GM19023 (cell line): ENCODE data around the gene TOP2A.
"Not testable (repeated sequence)": the region's sequence is repeated elsewhere in the genome, so short reads cannot be mapped to it uniquely, and the experiment has no call there.

ENCODE experiments used
- ATAC-seq: cut with Tn5 transposase; IDR thresholded peaks from one replicate; pipeline ENCODE4 v1.9.1; 2021; ENCODE audit warnings: mild to moderate bottlenecking, moderate library complexity; ENCODE audit not compliant: unreplicated experiment

Gene TOP2A

GRCh38 chr17:40382251-40382650, 35.4 kb downstream of the TOP2A start:
- no peak for ATAC-seq

DNA sequence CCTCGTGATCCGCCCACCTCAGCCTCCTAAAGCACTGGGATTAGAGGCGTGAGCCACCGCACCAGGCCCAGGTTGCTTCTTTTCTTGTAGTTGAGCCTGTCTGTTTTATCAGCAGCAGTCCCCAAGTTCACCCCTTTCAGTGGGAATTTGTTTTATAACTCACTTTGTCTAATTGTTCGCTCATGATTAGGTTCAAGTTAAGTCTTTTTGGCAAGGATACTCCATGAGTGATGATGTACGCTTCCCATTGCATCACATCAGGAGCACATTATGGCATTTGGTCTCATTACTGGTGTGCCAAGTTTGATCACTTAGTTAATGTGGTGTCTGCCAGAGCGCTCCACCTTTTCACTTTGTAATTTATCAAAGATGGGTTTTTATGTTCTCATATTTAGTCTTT, 38.7 kb downstream of the TOP2A start:
- no peak for ATAC-seq

GRCh38 chr17:40377832-40378231, 39.9 kb downstream of the TOP2A start:
- no peak for ATAC-seq

GRCh38 chr17:40376541-40376940, 41.2 kb downstream of the TOP2A start:
- ATAC-seq: not testable (repeated sequence)

- not testable (repeated sequence) for ATAC-seq
Measured at GRCh38 chr17:40375786-40376185, 41.9 kb downstream of the TOP2A start.

DNA sequence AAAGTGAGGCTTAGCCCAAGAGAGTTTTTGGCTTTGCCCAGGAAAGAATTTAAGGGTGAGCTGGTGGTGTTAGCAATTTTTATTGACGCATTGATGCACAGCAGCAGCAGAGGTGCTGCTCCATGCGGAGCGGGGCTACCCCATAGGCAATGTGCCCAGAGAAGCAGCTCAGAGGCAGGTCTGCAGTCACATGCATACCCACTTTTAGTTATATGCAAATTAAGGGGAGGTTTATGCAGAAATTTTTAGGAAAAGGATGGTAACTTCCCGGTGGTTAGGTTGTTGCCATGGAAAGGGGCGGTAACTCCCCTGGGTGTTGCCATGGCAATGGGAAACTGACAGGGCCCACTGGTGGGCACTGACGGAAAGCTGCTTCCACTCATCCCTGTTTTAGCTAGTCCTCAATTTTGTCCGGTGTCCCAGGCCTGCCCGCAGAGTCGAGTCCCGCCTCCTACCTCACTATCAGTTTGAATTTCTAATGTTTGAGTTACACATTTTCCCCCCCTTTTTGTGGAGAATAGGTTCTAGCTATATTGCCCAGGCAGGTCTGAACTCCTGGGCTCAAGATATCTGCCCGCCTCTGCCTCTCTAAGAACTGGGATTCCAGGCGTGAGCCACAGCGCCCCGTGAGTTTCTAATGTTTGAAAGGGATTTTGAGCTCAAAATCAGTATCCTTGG, 42.7 kb downstream of the TOP2A start:
- no peak for ATAC-seq

GRCh38 chr17:40373999-40374398, 43.7 kb downstream of the TOP2A start:
- no peak for ATAC-seq

- no peak for ATAC-seq
Measured at GRCh38 chr17:40373324-40373723, 44.4 kb downstream of the TOP2A start.

DNA sequence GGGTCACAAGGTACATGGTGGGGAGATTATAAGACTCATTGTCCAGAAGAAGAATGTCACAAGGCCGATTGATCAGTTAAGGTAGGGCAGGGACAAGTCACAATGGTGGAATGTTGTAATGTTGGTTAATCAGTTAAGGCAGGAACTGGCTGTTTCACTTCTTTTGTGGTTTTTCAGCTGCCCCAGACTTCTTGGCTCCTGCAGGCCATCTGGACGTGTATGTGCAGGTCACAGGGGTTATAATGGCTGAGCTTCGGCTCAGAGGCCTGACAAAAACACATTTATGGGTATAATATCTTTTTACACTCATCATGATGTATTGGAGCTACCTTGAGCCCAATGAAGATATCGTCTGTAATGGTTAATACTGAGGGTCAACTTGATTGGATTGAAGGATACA, 45.1 kb downstream of the TOP2A start:
- not testable (repeated sequence) for ATAC-seq

DNA sequence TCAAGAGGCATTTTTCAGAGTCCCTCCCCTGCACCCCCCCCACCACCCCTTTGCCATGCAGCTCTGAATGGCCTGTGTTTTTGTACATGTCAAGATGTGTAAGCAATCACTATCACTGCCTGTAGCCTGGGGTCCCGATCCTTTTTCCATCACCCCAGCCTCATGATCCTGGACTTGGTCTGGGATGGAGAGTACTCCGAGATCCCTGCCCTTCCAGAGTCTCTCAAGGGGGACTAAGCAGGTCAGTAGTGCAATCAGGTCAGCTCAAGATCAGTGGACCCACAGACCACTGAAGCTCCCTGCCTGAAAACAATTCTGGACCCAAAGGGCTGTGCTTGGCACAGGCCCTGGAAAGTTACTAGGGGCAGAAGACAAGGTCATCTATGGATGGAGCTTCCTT, 45.7 kb downstream of the TOP2A start:
- no peak for ATAC-seq

GRCh38 chr17:40371261-40371929, 46.3 kb downstream of the TOP2A start:
- ATAC-seq: no peak

DNA sequence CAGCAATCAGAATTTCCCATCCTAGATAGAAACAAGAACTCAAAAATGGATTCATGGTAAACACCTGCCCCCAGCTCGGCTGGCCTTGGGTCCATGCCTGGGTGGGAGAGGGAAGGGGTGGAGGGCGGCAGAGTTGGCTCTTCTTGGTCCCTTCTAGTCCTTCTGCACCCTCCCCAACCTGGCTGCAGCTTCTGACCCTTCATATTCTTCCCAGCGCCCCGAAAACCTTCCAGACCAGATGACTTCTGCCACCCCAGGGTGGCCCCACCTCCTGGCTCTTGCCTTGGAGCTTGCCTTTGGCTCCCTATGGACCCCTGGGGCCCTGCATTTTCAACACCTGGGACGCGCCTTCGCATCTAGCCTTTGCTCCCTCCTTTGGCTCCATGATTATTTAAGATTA, 47.8 kb downstream of the TOP2A start:
- ATAC-seq: no peak

GRCh38 chr17:40367728-40368127, 50.0 kb downstream of the TOP2A start:
- not testable (repeated sequence) for ATAC-seq

- no peak for ATAC-seq
Measured at GRCh38 chr17:40366861-40367518, 50.7 kb downstream of the TOP2A start.

GRCh38 chr17:40366076-40366860, 51.4 kb downstream of the TOP2A start:
- no peak for ATAC-seq

- ATAC-seq: no peak
Measured at GRCh38 chr17:40364906-40365305, 52.8 kb downstream of the TOP2A start.

DNA sequence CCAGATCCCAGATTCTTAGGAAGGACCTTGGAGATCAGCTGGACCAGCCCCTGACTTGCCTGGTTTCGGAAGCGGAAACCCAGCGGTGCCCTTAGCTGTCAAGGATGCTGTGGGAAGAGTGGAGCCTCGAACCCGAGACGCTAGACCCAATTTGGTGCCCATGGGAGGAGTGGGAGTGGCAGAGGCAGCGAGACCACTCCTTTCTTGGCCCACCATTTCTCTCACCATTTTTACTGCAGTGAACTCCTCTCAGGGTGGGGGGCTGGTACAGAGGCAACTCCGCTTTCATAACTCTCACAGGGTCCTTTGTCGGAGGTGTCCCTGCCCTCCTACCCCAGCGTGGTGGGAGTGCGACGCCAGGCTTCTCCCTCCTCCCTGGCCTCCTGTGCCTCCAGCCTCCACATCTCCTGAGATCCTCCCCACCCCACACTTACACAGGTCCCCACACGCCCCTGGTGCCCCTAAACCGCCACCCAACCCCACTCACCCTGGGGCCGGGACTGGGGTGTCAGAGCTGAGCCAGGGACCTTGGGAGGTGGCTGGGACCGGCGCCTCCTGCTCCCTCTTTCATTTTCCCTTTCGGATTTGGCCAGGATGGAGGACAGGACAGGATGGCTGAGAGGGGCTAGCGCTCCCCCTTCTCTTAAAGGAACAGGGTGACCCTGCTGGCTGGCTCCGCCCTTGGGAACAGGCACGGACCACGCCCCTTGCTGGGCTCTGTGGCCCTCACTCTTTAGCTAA, 53.4 kb downstream of the TOP2A start, which contains the start of gene GJD3:
Gene GJD3, minus strand, starts transcription at position 617 of the 741 bp plus-strand sequence. CDS start 922 bp downstream, outside the sequence.
- no peak for ATAC-seq

GRCh38 chr17:40363111-40363827, 54.4 kb downstream of the TOP2A start:
- ATAC-seq: peak; percentile 31

- peak; percentile 69 for ATAC-seq
Measured at GRCh38 chr17:40362696-40363110, 55.0 kb downstream of the TOP2A start.
